ENCODE results near the gene PHF12. TPM values are rescaled to one million over a fixed set of nuclear protein-coding genes. Genes with fewer than 3 reads are reported as not detected.

PHF12 gene
- total and polyA plus RNA-seq, 10 of the 15 experiments (the other 5 are each of a cell fraction or from before 2014, with no cell fraction given) = 1.3 to 43.9 (median 19.2) TPM

DNA sequence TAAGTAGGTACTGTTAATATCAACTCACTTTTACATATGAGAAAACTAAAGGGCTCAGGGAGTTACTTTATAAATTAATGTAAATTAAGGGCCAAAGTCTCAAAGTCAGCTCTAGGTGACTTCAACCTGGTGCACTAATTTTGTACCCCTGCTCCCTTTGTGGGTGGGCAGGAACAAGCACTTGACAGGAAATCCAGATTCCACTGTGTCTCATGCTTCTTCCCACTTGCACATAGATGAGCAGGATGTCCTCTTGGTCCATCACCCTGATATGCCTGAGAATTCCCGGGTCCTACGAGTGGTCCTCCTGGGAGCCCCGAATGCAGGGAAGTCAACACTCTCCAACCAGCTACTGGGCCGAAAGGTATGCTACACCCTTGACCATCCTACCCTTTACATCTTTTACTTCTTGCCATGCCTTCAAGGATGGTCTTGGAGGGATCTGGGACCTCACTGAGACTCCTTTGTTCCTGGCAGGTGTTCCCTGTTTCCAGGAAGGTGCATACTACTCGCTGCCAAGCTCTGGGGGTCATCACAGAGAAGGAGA is 95.2 kb downstream of the PHF12 start:
- Histone ChIP-seq H3K4me3 (no peak overlapping the region), H3K4me1 (ENCODE audit: control insufficient read depth, insufficient read depth, low read length) (peaks cover 14% of the 10 kb centered on the region), H3K79me2 (ENCODE audit: control insufficient read depth, insufficient read depth, low read length) (peaks cover 14% of the 10 kb centered on the region), H3K27ac (ENCODE audit: control insufficient read depth, insufficient read depth) (no peak overlapping the region), H4K20me1 (ENCODE audit: control insufficient read depth, insufficient read depth) (no peaks in the 10 kb centered on the region), H3K4me2 (ENCODE audit: control insufficient read depth, insufficient read depth) (peak overlapping the region; percentile 99; the same call in 1 of the 2 replicates), H3K36me3 (ENCODE audit: control insufficient read depth in 2 of 2, insufficient read depth in 2 of 2, low read length in 1 of 2) (peaks cover 10 to 16% of the 10 kb centered on the region in 2 experiments; a peak in 3 of 4 replicates), H3K9ac (ENCODE audit: control insufficient read depth, insufficient read depth, low read length) (no peak overlapping the region), H3K9me3 (replicated peaks; ENCODE audit: control insufficient read depth, insufficient read depth, low read length) (no peaks in the 10 kb centered on the region), H3K27me3 (replicated peaks in 1 of 2; ENCODE audit: control insufficient read depth in 2 of 2, insufficient read depth in 2 of 2, low read length in 1 of 2) (no peaks in the 10 kb centered on the region), H2AFZ (ENCODE audit: control insufficient read depth, low read depth, low read length) (no peak overlapping the region)
- ChIA-PET CTCF (interaction anchor here (0.8 to 1.9 kb wide), 4 partner anchors 13 to 92 kb away, joined by 3 to 10 read pairs (median 6); partner anchors contain the start of gene FAM222B), RAD21 (ENCODE audit: unreplicated experiment) (interaction anchor here (2.1 to 3.3 kb wide), 2 partner anchors 46 to 93 kb away, joined by 5 to 15 read pairs; partner anchors contain the start of gene DHRS13), SMC1A (ENCODE audit: uncharacterized antibody, unreplicated experiment) (interaction anchor here (0.6 to 1.5 kb wide), 5 partner anchors 9 to 93 kb away, joined by 3 to 4 read pairs (median 3); partner anchors contain the start of gene FAM222B), POLR2A (interaction anchor here (0.6 to 2.0 kb wide), 8 partner anchors 36 to 287 kb away, joined by 3 to 9 read pairs (median 3); partner anchors contain the start of gene FLOT2)
- DNase-seq (ENCODE audit: low read depth, low spot score) (no peak), ATAC-seq (no peak), FAIRE-seq (no peak)
- intact Hi-C loops (cut with micrococcal nuclease; ENCODE audit: unreplicated experiment) (no loop called here), in situ Hi-C loops (cut with MboI) (no loop called here)
- WGBS (ENCODE audit: insufficient coverage, insufficient replicate concordance, low lambda C conversion rate, missing lambda C conversion rate) = 89% methylated on average over 5 of the region's 5 CpGs
- TF ChIP-seq, protein P1, sequence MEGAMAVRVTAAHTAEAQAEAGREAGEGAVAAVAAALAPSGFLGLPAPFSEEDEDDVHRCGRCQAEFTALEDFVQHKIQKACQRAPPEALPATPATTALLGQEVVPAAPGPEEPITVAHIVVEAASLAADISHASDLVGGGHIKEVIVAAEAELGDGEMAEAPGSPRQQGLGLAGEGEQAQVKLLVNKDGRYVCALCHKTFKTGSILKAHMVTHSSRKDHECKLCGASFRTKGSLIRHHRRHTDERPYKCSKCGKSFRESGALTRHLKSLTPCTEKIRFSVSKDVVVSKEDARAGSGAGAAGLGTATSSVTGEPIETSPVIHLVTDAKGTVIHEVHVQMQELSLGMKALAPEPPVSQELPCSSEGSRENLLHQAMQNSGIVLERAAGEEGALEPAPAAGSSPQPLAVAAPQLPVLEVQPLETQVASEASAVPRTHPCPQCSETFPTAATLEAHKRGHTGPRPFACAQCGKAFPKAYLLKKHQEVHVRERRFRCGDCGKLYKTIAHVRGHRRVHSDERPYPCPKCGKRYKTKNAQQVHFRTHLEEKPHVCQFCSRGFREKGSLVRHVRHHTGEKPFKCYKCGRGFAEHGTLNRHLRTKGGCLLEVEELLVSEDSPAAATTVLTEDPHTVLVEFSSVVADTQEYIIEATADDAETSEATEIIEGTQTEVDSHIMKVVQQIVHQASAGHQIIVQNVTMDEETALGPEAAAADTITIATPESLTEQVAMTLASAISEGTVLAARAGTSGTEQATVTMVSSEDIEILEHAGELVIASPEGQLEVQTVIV (IDR thresholded peaks at IDR 0.05; ENCODE audit: borderline replicate concordance, partially characterized antibody) = no peak
- TF ChIP-seq, protein P2, sequence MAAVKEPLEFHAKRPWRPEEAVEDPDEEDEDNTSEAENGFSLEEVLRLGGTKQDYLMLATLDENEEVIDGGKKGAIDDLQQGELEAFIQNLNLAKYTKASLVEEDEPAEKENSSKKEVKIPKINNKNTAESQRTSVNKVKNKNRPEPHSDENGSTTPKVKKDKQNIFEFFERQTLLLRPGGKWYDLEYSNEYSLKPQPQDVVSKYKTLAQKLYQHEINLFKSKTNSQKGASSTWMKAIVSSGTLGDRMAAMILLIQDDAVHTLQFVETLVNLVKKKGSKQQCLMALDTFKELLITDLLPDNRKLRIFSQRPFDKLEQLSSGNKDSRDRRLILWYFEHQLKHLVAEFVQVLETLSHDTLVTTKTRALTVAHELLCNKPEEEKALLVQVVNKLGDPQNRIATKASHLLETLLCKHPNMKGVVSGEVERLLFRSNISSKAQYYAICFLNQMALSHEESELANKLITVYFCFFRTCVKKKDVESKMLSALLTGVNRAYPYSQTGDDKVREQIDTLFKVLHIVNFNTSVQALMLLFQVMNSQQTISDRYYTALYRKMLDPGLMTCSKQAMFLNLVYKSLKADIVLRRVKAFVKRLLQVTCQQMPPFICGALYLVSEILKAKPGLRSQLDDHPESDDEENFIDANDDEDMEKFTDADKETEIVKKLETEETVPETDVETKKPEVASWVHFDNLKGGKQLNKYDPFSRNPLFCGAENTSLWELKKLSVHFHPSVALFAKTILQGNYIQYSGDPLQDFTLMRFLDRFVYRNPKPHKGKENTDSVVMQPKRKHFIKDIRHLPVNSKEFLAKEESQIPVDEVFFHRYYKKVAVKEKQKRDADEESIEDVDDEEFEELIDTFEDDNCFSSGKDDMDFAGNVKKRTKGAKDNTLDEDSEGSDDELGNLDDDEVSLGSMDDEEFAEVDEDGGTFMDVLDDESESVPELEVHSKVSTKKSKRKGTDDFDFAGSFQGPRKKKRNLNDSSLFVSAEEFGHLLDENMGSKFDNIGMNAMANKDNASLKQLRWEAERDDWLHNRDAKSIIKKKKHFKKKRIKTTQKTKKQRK (IDR thresholded peaks at IDR 0.05; ENCODE audit: low read depth, low read length) = no peak
- no peak for TF ChIP-seq GATAD2B (conservative IDR thresholded peaks at IDR 0.05; ENCODE audit: low read depth)
- TF ChIP-seq, protein P3, sequence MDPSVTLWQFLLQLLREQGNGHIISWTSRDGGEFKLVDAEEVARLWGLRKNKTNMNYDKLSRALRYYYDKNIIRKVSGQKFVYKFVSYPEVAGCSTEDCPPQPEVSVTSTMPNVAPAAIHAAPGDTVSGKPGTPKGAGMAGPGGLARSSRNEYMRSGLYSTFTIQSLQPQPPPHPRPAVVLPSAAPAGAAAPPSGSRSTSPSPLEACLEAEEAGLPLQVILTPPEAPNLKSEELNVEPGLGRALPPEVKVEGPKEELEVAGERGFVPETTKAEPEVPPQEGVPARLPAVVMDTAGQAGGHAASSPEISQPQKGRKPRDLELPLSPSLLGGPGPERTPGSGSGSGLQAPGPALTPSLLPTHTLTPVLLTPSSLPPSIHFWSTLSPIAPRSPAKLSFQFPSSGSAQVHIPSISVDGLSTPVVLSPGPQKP (IDR thresholded peaks at IDR 0.05; ENCODE audit: low read depth, low read length) = no peak
- TF ChIP-seq CHD2 (IDR thresholded peaks at IDR 0.05; ENCODE audit: borderline replicate concordance, low read depth, low read length) = no peak
- no peak for TF ChIP-seq RB1 (IDR thresholded peaks at IDR 0.05; ENCODE audit: borderline replicate concordance)
- TF ChIP-seq POU2F2 (IDR thresholded peaks at IDR 0.05; ENCODE audit: borderline replicate concordance, low read depth, low read length) = no peak
- no peak for TF ChIP-seq NFIC (IDR thresholded peaks at IDR 0.05; ENCODE audit: low read depth, low read length)
- TF ChIP-seq TBL1XR1 (IDR thresholded peaks at IDR 0.05; ENCODE audit: low read depth, low read length) = no peak
- TF ChIP-seq ZNF207 (IDR thresholded peaks at IDR 0.05; ENCODE audit: borderline replicate concordance) = no peak
- BruUV-seq (replicated peaks) = no TSS peak

Data from GM12878 (cell line).